K562 (cell line): ENCODE measurements around the gene ZFYVE21. TPM values are rescaled to one million over a fixed set of nuclear protein-coding genes. Genes with fewer than 3 reads are reported as not detected.

Experiments
- DDX20 ChIP-seq: fragments of 450-650 bp; IDR thresholded peaks from 2 replicates; pipeline ENCODE4 v1.6.1; 2016; ENCODE audit warnings: missing genetic modification characterization, low read depth, mild to moderate bottlenecking, missing compliant biosample characterization, moderate library complexity
- E2F3 ChIP-seq: fragments of 250-450 bp; sonication (Bioruptor Pico); IDR thresholded peaks from 2 replicates; pipeline ENCODE4 v1.4.0; 2020; ENCODE audit warnings: mild to moderate bottlenecking
- KDM2B ChIP-seq: fragments of 250-450 bp; sonication (Bioruptor Pico); IDR thresholded peaks from 2 replicates; pipeline ENCODE4 v1.8.0; 2021; ENCODE audit warnings: mild to moderate bottlenecking, moderate library complexity
- LCOR ChIP-seq: sonication (generic); formaldehyde crosslinking; IDR thresholded peaks from 2 replicates; pipeline ENCODE4 v1.8.0; 2022; ENCODE audit warnings: mild to moderate bottlenecking, missing genetic modification reagents
- NR2F6 ChIP-seq: fragments of 450-650 bp; formaldehyde crosslinking; IDR thresholded peaks from 2 replicates; pipeline ENCODE4 v1.4.0; 2020; ENCODE audit warnings: mild to moderate bottlenecking
- POLR2AphosphoS5 ChIP-seq: IDR thresholded peaks from 2 replicates; pipeline ENCODE4 v1.6.1; 2011; ENCODE audit warnings: mild to moderate bottlenecking, low read depth, low read length, moderate library complexity; ENCODE audit not compliant: control insufficient read depth, insufficient read depth
- POLR3A ChIP-seq: IDR thresholded peaks from 2 replicates; pipeline ENCODE4 v1.6.1; 2011; ENCODE audit warnings: borderline replicate concordance, mild to moderate bottlenecking, moderate library complexity; ENCODE audit not compliant: insufficient read length, insufficient read depth; ENCODE audit errors: extremely low read depth
- POU5F1 ChIP-seq: fragments of 150-350 bp; IDR thresholded peaks from 2 replicates; pipeline ENCODE4 v1.6.1; 2014; ENCODE audit warnings: borderline replicate concordance, low read length, low read depth, mild to moderate bottlenecking; ENCODE audit not compliant: partially characterized antibody
- PTBP1 ChIP-seq: fragments of 200-400 bp; formaldehyde crosslinking; IDR thresholded peaks from 2 replicates; pipeline ENCODE4 v1.6.1; 2017; ENCODE audit warnings: low read depth, low read length
- RBFOX2 ChIP-seq: fragments of 200-400 bp; formaldehyde crosslinking; IDR thresholded peaks from 2 replicates; pipeline ENCODE4 v1.6.1; 2017; ENCODE audit warnings: low read depth, mild to moderate bottlenecking, low read length, moderate library complexity
- SMAD1 ChIP-seq: fragments of 150-350 bp; IDR thresholded peaks from 2 replicates; pipeline ENCODE4 v1.6.1; 2014; ENCODE audit warnings: low read length, low read depth; ENCODE audit not compliant: partially characterized antibody
- SMARCA4 ChIP-seq: fragments of 450-650 bp; IDR thresholded peaks from 2 replicates; pipeline ENCODE4 v1.6.1; 2016
- SNRNP70 ChIP-seq: fragments of 200-400 bp; formaldehyde crosslinking; optimal IDR thresholded peaks from 2 replicates; pipeline ENCODE3; 2017; ENCODE audit warnings: low read depth, low read length
- THRAP3 ChIP-seq: fragments of 450-650 bp; IDR thresholded peaks from 2 replicates; pipeline ENCODE4 v1.6.1; 2016; ENCODE audit warnings: mild to moderate bottlenecking, inconsistent platforms, borderline replicate concordance
- YBX1 ChIP-seq: fragments of 450-650 bp; IDR thresholded peaks from 2 replicates; pipeline ENCODE4 v1.7.1; 2016; ENCODE audit warnings: mild to moderate bottlenecking
- ZNF197 ChIP-seq: fragments of 200-800 bp; sonication (Bioruptor generic); IDR thresholded peaks from 2 replicates; pipeline ENCODE4 v1.6.1; 2016; ENCODE audit warnings: low read depth, missing genetic modification characterization, missing compliant biosample characterization
- ZNF584 ChIP-seq: fragments of 200-800 bp; sonication (Bioruptor generic); IDR thresholded peaks from 2 replicates; pipeline ENCODE4 v1.6.1; 2016; ENCODE audit warnings: low read depth, mild to moderate bottlenecking, missing genetic modification characterization, missing compliant biosample characterization
- polyA plus RNA-seq, 8 experiments: library from polyadenylated mRNA; depleted of rRNA in 4 of 8; stranded (reverse) in 5 of 8; unstranded in 3 of 8; fragments of >200 nt; fragmentation: Nextera tagmentation in 2 of 8; fragmentation: Illumina TruSeq in 1 of 8; extraction: Ambion mirVana in 2 of 8; extraction: Trizol in 1 of 8; gene quantifications; 2 replicates each; pipeline versions ENCODE4 v1.2.1 to v1.2.3, GENCODE V29; 2011 to 2014; ENCODE audit warnings: inconsistent platforms in 1 of 8, missing spikeins in 1 of 8
- total RNA-seq, 7 experiments: library from RNA; depleted of rRNA in 6 of 7; stranded (reverse); fragments of >200 nt in 6 of 7; fragmentation: Illumina TruSeq in 2 of 7; extraction: Trizol in 2 of 7; gene quantifications; 2 replicates each; pipeline versions ENCODE4 v1.2.1 to v1.2.3, GENCODE V29; 2011 to 2021; ENCODE audit warnings: low replicate concordance in 1 of 7
- TF ChIP-seq, protein P1 (sequence below): fragments of 250-450 bp; sonication (Bioruptor Pico); IDR thresholded peaks from 2 replicates; pipeline ENCODE4 v1.5.0; 2021; ENCODE audit warnings: mild to moderate bottlenecking, borderline replicate concordance
- TF ChIP-seq, protein P2 (sequence below): sonication (generic); formaldehyde crosslinking; IDR thresholded peaks from 2 replicates; pipeline ENCODE4 v1.8.0; 2022; ENCODE audit warnings: mild to moderate bottlenecking, missing genetic modification reagents, borderline replicate concordance

ZFYVE21 gene
- total and polyA plus RNA-seq, 9 of the 15 experiments (the other 6 are each of a cell fraction or from before 2014, with no cell fraction given): 0.90 to 23.1 (median 15.6) TPM

DNA sequence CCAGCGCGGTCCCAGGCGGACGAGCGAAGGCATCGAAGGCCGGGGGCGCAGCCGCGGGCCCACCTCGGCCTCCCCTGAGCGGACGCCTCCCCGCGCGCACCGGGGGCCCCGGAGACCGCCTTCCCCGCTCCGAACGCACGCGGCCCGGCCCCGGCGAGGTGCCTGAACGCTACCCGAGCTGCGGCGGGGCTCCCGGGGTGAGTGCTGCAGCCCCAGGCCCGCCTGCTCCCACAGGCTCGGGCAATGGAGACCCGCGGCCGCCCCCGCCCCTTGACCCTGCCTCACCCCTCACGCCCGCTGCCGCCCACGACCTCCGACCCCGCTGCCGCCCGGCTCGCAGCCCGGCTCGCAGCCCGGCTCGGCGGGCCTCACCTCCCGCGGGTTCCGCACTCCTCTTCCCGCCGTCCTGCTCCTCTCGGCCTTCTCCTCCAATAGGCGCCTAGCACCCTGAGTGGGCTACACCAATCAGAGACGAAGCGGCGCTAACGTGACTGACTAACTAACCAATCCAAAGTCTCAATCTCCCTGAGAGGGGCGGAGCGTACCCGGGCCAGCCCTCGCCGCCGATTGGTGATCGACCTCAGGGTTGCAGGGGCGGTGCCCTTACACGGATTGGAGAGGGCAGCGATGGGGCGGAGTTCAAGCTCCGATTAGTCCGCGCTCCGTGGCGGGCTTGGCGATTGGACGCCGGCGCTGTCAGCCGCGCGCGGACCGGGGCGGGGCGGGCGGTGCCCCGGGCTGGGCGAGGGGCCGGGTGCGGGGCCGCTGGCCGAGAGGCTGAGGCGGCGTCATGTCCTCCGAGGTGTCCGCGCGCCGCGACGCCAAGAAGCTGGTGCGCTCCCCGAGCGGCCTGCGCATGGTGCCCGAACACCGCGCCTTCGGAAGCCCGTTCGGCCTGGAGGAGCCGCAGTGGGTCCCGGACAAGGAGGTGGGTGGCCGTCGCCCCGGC lies at the start of gene ZFYVE21, which contains the start of gene XRCC3 (continued):
- TF ChIP-seq, protein P1, sequence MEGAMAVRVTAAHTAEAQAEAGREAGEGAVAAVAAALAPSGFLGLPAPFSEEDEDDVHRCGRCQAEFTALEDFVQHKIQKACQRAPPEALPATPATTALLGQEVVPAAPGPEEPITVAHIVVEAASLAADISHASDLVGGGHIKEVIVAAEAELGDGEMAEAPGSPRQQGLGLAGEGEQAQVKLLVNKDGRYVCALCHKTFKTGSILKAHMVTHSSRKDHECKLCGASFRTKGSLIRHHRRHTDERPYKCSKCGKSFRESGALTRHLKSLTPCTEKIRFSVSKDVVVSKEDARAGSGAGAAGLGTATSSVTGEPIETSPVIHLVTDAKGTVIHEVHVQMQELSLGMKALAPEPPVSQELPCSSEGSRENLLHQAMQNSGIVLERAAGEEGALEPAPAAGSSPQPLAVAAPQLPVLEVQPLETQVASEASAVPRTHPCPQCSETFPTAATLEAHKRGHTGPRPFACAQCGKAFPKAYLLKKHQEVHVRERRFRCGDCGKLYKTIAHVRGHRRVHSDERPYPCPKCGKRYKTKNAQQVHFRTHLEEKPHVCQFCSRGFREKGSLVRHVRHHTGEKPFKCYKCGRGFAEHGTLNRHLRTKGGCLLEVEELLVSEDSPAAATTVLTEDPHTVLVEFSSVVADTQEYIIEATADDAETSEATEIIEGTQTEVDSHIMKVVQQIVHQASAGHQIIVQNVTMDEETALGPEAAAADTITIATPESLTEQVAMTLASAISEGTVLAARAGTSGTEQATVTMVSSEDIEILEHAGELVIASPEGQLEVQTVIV (CRISPR knock-in tag): no peak
- TF ChIP-seq LCOR (no peak), PTBP1 (no peak), KDM2B (CRISPR knock-in tag) (no peak), ZNF197 (CRISPR knock-in tag) (no peak), E2F3 (CRISPR knock-in tag) (peak; percentile 84), POLR3A (no peak), NR2F6 (no peak), SMAD1 (no peak), DDX20 (tag) (no peak), YBX1 (no peak), POU5F1 (no peak), ZNF584 (CRISPR knock-in tag) (no peak), THRAP3 (no peak), RBFOX2 (peak; percentile 91), POLR2AphosphoS5 (peak; percentile 46; the same call in 1 of the 2 replicates), SNRNP70 (no peak), SMARCA4 (no peak)
- TF ChIP-seq, protein P2, sequence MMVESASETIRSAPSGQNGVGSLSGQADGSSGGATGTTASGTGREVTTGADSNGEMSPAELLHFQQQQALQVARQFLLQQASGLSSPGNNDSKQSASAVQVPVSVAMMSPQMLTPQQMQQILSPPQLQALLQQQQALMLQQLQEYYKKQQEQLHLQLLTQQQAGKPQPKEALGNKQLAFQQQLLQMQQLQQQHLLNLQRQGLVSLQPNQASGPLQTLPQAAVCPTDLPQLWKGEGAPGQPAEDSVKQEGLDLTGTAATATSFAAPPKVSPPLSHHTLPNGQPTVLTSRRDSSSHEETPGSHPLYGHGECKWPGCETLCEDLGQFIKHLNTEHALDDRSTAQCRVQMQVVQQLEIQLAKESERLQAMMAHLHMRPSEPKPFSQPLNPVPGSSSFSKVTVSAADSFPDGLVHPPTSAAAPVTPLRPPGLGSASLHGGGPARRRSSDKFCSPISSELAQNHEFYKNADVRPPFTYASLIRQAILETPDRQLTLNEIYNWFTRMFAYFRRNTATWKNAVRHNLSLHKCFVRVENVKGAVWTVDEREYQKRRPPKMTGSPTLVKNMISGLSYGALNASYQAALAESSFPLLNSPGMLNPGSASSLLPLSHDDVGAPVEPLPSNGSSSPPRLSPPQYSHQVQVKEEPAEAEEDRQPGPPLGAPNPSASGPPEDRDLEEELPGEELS: no peak
